Glomerular visceral epithelial cell (primary cell): ENCODE data around the gene CD68.
"Not testable (repeated sequence)": the region's sequence is repeated elsewhere in the genome, so short reads cannot be mapped to it uniquely, and the experiment has no call there.

Source experiments
- DNase-seq: peaks from one replicate; pipeline ENCODE4 v3.0.0-alpha.2; 2016; ENCODE audit errors: extremely low spot score

The CD68 gene

DNA sequence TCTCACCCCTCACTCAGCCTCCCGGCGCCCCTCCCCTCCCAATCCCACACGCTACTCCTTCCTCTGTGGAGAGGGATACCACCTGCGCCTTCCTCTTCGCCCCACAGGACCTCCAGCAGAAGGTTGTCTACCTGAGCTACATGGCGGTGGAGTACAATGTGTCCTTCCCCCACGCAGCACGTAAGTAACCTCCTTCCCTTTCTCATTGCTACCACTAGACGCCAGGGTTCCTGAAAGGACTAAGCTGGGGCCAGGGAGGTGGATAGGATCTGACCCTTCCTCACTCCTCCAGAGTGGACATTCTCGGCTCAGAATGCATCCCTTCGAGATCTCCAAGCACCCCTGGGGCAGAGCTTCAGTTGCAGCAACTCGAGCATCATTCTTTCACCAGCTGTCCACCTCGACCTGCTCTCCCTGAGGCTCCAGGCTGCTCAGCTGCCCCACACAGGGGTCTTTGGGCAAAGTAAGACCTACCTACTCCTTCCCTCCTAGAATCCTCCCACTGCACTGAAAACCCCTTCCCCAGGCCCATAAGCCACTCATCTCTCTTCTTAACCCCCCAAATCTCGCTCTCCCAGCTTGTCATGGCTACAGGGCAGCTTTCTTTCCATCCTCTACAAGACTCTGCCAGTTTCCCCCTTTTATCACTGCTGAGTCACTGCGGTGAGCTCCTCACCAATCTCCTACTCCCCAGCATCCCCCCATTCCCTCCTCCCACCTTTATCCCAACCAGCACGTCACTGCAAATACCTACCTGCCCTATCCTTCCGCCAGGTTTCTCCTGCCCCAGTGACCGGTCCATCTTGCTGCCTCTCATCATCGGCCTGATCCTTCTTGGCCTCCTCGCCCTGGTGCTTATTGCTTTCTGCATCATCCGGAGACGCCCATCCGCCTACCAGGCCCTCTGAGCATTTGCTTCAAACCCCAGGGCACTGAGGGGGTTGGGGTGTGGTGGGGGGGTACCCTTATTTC, 1.5 kb downstream of the CD68 start:
- DNase-seq = no peak

DNA sequence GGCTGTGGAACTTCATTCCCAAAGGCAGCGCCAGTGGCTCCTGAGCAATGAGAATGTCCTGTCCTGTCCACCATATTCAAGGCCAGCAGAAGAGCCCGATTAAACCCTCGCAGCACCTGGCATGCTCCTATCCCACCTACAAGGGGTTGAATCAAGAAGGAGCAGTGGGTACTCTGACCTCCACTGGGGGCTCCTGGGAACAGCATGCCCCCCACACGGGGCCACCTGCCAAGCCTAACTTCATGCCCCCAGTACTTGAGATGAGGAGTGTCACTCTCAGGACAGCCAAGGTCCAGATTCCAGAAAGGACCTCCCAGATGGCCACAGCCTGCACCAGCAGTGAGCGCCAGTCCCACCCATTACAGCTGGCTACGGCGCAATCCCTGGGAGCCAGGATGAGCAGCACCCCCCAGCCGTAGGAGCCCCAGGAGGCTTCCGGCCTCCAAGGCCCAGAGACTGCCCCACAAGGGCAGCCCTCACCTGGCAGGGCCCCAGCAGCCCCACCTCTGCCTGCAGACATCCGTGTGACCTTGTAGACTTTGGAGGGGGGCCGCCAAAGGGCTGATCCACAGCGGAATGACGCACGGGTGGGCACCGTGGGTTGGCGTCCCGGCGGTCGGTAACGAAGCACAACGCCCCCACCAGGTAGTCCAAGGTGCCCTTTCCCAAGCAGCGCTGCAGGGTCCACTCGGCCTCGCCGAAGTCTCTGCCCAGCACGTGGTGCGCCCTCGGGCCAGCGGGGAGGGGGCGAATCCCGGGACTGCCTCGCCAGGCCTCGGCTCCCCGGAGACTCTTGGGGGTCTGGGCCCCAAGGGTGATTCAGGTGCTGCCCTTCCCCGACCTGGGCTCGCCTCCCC, 3.2 kb downstream of the CD68 start:
- DNase-seq = no peak

DNA sequence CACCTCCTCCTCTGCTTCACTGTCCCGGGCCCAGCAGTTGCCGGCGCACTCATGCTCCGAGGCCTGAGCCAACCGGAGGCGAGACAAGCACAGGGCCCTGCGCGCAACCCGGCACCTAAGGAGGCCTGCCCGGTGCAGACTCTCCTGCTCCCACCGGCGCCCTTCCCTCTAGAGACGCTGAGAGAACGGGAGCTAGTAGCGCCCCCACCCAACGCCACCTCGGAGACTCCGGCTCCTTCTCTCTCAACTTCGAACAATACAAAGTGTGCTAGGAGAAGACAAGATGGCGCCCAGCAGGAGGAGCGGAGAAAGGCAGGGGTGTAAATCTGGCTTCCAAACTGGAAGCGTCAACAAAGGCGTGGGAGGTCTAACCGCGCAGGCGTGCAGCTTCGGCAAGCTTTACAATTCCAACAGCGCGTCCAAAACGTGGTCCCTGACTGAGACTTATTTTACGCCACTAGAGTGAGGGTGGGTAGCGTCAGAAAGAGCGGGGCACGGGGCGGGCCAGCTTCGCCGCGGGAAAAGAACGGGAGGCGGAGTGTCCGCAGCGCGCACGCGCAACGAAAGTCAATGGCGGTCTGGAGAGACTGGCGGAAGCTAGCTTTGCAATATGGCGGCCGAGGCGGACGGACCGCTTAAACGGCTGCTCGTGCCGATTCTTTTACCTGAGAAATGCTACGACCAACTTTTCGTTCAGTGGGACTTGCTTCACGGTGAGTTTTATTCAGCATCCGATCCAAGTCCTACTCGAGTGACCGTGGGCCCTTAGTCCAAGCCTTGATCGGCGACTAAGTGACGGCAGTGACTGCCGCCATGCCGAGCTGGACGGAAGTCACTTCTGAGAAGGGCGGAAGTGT, 4.0 kb downstream of the CD68 start, which contains the start of gene MPDU1:
TSS of gene MPDU1 (plus strand) at position 600 of the 857 bp plus-strand sequence. CDS start at position 611, 11 bp downstream.
- peak; percentile 96 for DNase-seq

DNA sequence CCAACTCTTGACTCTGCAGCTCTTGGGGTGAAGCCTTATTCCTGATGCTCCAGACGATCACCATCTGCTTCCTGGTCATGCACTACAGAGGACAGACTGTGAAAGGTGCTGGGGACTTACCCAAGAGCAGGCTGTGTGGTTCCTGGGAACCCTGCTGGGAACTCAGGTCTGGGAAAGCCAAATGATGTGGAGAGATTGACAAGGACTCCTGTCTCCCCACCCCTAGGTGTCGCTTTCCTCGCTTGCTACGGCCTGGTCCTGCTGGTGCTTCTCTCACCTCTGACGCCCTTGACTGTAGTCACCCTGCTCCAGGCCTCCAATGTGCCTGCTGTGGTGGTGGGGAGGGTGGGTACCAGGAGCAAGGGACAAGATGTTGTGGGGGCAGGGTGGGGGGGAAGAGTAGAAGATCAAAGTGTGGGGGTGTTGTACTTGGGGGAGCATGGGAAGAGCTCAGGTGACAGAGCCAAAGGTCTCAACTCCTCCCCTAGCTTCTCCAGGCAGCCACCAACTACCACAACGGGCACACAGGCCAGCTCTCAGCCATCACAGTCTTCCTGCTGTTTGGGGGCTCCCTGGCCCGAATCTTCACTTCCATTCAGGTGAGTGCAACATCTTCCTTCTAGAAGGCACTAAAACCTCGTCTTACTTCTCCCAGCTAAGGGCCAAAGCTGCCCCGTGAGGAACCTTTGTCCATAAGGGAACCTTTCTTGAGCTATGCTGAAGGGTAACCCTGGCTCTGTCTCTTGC, 7.4 kb downstream of the CD68 start:
- no peak for DNase-seq

DNA sequence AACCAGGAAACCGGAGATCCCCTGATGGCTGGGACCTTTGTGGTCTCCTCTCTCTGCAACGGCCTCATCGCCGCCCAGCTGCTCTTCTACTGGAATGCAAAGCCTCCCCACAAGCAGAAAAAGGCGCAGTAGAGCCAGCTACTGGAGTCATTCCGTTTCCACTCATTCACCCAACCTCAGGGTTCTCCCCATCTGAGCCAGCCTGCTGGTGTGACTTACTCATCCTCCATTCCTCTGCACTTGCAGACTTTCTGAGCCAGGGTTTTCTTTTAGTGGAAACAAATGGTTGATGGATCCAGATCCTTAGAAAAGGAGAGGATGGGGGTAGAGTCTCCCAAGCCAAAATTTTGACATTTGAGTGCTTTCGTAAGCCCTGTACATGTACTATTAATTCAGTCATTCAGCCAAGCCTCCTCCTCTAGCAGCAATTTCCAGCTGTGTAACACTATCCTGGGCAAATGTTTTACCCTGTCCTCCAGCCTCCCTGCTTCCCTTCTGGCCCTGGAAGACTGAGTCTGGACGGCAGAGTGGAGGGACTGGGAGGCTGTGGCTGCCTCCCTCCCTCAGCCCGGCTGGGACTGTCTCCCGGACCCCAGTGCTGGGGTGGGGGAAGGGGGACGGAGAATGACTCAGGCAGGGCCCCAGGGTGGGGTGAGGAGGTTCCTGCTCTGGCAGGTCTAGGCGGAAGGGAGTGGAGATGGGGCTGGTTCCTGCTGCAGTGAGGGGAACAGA, 8.1 kb downstream of the CD68 start:
- peak; percentile 92 for DNase-seq

DNA sequence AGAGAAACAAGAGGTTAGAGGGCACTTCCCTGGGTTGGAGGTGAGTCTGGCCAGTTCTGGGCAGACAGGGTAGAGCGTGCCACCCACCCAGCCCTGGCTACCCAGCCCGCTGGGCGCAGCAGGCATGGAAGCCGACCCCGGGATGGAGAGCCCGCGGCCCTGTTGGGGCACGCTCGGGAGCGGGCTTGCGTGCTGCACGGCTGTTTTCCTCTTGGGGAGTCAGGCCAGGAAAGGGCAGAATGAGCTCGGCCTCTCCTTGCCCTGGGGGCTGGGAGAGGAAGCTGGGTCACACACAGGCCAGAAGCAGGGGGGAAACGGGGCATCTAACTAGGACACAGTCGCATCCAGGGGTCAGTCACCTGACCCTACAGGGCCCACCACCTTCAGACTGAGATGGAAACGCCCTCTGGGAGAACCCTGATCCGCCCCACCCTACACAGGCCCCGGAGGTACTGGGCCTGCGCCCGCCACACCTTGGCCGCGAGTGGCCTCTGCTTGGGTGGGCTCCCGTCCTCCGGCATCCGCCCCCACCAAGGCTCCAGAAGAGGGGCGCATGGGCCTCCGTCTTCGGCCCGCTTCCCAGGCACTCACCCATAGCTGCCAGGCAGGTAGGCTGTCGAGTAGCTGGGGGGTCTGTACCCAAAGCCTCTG, 9.2 kb downstream of the CD68 start:
- no peak for DNase-seq

DNA sequence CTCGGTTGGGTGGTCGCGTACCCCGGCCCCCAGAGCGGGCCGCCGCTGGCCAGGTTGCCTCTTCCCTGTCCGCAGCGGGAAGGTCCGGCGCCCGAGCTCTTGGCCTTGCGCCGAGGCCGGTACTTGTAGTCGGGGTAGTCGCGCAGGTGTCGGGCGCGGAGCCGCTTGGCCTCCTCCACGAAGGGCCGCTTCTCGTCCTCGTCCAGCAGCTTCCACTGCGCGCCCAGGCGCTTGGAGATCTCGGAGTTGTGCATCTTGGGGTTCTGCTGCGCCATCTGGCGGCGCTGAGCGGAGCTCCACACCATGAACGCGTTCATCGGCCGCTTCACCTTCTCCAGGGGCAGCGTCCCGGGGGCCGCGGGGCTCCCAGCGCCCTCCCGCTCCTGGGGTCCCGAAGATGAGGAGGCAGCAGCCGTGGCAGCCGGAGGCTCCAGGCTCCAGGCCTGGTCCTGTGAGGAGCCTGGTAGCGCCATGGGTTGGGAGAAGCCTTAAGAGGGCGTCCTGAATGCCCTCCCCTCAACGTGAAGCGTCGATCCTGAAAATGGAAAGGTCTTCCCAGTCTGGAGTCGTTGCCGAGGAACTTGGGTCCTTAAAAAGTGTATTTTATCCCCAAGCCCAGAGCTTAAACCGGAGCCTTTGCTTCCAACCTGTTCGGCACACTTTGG, 9.9 kb downstream of the CD68 start:
- no peak for DNase-seq

DNA sequence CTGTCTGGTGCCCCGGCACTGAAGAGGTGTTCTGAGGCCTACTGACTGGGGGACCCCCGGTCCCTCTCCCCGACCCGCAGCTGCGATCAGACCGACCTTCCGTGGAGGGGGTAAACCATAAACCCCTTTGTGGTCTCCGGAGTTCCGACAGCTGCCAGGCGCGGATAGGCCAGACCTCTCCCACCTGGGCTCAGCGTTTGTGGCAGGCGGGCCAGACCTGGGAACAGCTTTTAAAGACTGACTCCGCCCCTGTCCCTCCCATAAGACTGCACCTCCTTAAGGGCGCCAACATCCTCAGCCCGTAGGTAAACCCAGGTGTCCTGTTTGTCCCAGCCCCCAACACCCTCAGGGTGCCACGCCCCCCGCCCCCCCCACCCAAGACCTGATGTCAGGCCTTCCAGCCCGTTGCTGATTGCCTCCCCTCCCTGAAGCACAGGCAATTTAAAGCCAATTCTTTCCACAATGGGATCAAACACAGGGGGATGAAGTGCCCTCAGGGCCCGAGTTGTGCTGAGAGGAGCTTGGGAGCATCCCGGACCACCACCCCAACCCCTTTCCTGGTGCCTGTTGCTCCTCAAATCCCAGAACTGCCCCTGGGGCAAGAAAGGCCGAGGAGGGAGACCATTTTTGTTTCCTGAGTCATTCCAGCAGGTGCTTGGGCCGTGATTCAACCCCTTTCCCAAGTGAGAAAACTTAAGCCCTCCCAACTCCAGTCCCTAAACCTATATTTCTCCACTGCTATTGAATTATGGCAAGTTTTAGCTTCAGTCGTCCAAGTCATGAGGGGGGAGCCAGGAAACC, 10.7 kb downstream of the CD68 start, which contains the start of gene SOX15:
TSS of gene SOX15 (minus strand) at position 204 of the 801 bp plus-strand sequence. CDS start 418 bp downstream, outside the sequence.
- DNase-seq = no peak

DNA sequence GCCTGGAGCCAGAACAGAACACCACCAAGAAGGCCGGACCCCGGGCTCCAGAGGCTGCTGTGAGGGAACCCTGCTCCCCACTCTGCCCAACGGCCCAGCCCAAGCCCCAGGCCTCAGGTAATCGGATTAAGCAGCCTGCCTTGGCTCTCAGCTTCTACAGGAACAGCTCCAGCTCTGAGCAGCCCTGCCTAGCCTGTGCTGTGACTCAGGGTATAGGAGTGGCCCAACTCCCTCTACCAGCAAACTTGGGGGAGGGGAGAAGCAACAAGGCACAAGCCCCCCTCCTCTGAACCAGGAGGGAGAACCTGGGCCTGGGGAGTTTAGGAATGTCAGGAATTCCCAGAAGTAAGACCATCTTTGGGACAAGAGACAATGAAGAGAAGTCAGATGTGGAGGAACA, 11.3 kb downstream of the CD68 start:
- peak; percentile 51 for DNase-seq

DNA sequence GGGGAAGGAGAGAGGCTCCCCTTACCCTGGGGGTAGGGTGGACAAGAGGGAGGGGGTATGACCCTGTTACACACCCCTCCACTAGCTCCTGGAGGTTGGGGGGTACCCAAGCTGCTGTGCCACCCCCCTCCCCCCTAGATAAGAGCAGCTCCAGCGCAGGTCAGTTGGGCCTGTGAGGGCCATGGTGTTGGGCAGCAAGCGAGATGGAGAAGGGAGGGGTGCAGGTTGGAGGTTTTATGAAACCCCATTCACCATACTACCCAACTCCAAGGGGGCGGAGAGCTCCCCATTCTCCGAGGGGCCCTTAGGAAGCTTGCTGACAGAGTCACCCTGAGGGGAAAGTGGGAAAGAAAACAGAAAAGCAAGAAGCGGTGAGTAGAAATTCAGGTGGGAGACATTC, 12.2 kb downstream of the CD68 start:
- no peak for DNase-seq

DNA sequence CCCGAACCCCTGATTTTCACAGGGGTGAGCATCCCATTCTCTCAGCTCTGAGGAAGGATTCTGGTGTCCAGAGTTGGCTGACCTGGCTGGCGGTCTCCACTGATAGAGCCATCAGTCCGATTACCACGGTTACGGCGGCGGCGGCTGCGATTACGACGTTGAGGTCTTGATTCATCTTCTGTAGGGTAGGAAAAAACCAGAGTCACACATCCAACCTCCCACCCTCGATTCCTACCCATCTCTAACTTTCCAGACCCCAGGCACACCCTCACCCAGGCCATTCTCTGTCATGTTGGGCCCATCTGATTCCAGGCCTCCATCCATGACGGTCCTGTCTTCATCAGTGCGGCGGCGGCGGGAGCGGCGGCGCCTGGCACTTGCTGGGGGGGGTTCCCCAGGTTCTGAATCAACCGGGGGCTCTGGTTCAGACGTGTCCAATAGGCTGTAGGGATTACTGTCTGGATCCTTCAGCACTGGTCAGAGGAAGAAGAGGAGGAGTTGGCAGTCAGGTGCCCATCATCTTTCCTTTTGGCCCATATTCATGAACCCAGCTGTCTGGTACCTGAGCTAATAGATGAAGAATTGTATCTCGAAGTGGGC, 13.1 kb downstream of the CD68 start:
- no peak for DNase-seq

DNA sequence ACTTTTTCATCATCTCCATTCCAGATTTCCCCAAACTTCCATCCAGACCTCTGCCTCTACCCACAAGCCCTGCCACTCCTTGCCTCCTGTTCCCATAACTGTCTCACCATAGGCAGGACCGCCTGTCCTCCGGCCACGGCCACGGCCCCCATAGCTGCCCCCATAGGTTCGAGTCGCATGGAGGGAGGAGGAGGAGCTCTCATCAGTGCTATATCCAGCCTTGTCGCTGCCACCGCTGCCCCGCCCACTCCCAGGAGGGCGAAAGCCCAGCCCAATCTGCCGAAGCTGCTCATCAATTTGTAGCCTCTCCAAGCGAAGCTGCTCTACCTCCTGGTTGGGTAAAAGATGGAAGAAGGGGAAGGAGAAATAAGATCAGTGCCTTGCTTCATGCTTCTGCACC, 13.9 kb downstream of the CD68 start:
- no peak for DNase-seq

DNA sequence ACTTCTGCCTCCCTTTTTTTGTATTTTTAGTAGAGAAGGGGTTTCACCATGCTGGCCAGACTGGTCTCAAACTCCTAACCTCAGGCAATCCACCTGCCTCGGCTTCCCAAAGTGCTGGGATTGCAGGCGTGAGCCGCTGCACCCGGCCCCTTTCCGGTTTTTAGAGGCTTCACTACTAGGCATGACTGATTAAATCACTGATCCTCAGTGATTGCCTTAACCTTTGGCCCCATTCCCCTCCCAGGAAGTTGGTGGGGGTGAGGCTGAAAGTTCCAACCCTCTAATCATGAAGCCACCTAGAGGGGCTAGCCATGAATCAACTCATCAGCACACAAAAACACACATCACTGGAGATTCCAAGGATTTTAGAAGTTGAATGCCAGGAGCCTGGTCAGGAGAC, 18.1 kb downstream of the CD68 start:
- DNase-seq = not testable (repeated sequence)

DNA sequence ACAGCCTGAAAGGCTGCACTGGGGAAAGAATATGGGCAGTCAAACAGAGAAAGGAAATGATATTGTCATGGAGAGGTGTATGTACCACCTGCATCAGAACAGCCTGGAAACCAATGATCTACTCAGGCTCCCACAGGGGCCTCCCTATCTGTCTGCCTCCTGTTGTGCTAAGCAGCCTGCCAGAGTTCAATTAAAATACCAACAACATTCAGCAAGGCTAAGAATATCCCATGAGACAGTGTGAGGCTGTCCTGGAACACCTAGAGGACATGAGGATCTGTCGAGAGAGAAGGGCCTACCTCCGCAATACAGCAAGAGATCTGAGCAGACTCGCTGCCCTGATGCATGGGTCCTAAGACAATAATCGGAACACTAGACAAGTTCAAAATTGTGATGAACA, 26.8 kb downstream of the CD68 start:
- no peak for DNase-seq

DNA sequence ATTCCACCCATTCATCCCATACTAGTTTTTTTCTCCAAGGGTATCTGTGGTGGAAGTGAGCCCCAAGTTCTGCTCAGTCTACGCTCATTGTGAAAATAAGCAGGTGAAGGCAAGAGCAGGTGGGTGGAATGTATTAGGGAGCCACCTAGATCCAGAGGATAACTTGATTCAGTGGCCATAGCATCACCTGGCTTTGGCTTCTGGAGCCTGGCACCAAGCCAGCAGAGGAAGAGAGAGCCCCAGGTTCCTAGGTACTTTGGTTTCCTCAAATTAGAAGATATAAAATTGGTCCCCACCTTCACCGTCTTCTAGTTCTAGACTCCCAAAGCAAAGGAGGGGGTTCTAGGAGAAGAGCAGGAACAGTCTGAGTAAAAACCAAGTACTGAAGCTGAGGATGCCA, 31.2 kb downstream of the CD68 start:
- DNase-seq = no peak

DNA sequence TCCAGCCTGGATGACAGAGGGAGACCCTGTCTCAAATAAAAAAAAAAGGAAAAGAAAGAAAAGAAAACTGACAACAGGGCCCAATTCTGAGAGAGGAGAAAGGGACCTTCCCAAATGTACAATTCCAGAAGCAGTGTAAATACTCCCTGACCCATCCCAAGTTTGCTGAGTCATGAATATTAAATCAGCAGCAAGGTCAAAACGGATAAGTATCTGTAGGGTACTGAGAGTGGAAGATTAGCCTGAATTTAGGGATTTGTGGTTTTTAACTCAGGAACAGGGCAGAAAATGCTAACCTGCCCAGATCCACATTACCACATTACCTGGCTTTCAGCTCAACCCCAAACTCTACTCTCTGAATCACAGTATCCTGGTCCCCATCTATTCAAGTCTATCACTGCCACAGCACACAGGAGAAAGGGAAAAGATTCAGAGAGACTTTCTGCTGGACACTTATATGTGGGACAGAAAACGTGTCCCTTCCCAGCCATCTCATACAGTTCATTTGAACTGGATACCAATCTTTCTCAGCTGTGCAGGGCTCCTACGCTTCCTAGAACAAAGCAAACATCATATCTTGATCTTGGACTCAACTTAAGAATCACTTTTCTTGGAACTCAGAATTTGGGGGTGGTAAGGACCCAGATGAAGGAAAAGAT, 32.3 kb downstream of the CD68 start:
- no peak for DNase-seq

DNA sequence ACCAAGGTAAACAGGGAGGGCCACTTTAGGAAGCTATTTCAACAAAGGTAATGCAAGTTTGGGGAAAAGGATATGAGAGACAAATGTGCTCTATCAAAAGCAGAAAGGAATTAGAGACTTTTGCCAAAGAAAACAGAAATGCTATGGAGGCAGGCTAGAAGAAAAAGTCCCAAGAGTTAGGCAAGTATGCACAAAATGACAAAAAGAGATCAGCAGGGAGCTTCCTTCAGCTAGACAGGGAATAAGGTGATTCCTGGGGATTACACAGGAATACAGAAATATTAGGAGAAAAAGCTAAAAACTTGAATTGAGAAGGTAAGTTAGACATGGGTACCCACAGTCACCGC, 32.8 kb downstream of the CD68 start:
- DNase-seq = no peak
